ENCODE results near the gene LRP1B. TPM values are rescaled to one million over a fixed set of nuclear protein-coding genes. Genes with fewer than 3 reads are reported as not detected.

LRP1B gene
- total and polyA plus RNA-seq, 2 of the 8 experiments (the other 6 are each of a cell fraction or from before 2014, with no cell fraction given), result 0.03 TPM; not detected in 1

DNA sequence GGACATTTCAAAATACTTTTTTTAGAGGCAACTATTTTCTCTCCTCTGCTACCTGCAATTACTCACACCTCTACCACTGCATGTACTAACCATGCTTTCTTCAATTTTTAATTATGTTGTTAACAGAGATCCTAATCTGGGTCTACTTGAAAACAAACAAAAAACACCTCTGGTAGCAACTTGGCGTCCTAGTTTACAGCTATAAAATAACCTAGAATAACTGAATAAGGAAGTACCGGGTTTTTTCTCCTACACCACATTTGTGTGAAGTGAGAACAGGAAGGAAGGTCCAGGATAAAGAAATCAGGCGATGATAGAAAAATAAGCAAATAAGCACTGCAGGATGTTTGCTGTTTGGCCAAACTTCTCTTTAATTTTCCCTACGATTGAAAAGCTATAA lies 633.5 kb downstream of the LRP1B start:
- no peak overlapping the region for H3K4me2 ChIP-seq (ENCODE audit: insufficient read depth in 1 of 2, low read depth in 2 of 2, low read length in 2 of 2)
- no peak overlapping the region for H2BK15ac ChIP-seq (ENCODE audit: low read length)
- no peak overlapping the region for H3K23ac ChIP-seq (ENCODE audit: insufficient read length)
- H3K18ac ChIP-seq (ENCODE audit: extremely low read depth, low read length), result no peak overlapping the region
- no peak overlapping the region for H3K4me3 ChIP-seq (ENCODE audit: extremely low read depth in 1 of 4, insufficient read depth in 2 of 4, low read depth in 3 of 4, low read length in 4 of 4)
- no peak overlapping the region for H2BK5ac ChIP-seq (ENCODE audit: low read depth, low read length)
- no peaks in the 10 kb centered on the region for H3K36me3 ChIP-seq (ENCODE audit: control insufficient read depth in 2 of 4, insufficient read depth in 4 of 4, low read length in 3 of 4)
- no peak overlapping the region for H3K9ac ChIP-seq (replicated peaks in 1 of 4; ENCODE audit: extremely low read depth in 1 of 4, low read depth in 3 of 4, low read length in 3 of 4)
- FAIRE-seq, result no peak
- POLR2A ChIA-PET (ENCODE audit: partially characterized antibody), result no interaction called here
- no peak for DNase-seq (ENCODE audit: low read depth in 1 of 2, low spot score in 2 of 2)
- no peaks in the 10 kb centered on the region for H3K79me2 ChIP-seq (ENCODE audit: control insufficient read depth in 1 of 2, insufficient read depth in 2 of 2, low read length in 2 of 2)
- H3K9me3 ChIP-seq (ENCODE audit: insufficient read depth in 2 of 2, low read depth in 1 of 2, low read length in 1 of 2), result no peaks in the 10 kb centered on the region
- no peak overlapping the region for H3K56ac ChIP-seq (replicated peaks; ENCODE audit: insufficient read length, low read depth, low read length)
- H3K23me2 ChIP-seq (ENCODE audit: low read depth, low read length), result no peaks in the 10 kb centered on the region
- H4K8ac ChIP-seq (ENCODE audit: extremely low read depth, insufficient read depth, low read length), result no peak overlapping the region
- no peak overlapping the region for H2AFZ ChIP-seq (ENCODE audit: low read length)
- H4K91ac ChIP-seq (replicated peaks; ENCODE audit: insufficient read length, low read length), result no peak overlapping the region
- 90% methylated on average over 4 of the region's 4 CpGs; no CpG with 5 or more reads in 1 of the 2 experiments for WGBS, 2 experiments (ENCODE audit: extremely low coverage in 1 of 2, insufficient coverage in 1 of 2, insufficient read length in 1 of 2, insufficient replicate concordance in 2 of 2, low coverage in 1 of 2, low lambda C conversion rate in 2 of 2, missing lambda C conversion rate in 1 of 2)
- H3K4me1 ChIP-seq (replicated peaks in 1 of 4; ENCODE audit: control insufficient read depth in 3 of 4, insufficient read depth in 4 of 4, low read length in 3 of 4), result no peaks in the 10 kb centered on the region
- H4K20me1 ChIP-seq (replicated peaks in 1 of 2; ENCODE audit: control insufficient read depth in 1 of 2, insufficient read depth in 2 of 2, low read length in 2 of 2), result no peaks in the 10 kb centered on the region
- H3K14ac ChIP-seq (ENCODE audit: insufficient read length), result no peak overlapping the region
- H2BK12ac ChIP-seq (ENCODE audit: low read depth, low read length), result no peak overlapping the region
- CTCF ChIA-PET (ENCODE audit: partially characterized antibody), result no interaction called here
- H4K5ac ChIP-seq (ENCODE audit: insufficient read length, low read depth, low read length), result no peak overlapping the region
- H2BK120ac ChIP-seq (replicated peaks; ENCODE audit: low read depth, low read length), result no peak overlapping the region
- H2BK20ac ChIP-seq (ENCODE audit: low read length), result no peak overlapping the region
- H3K4ac ChIP-seq (replicated peaks; ENCODE audit: insufficient read length, low read depth, low read length), result no peak overlapping the region
- no peak overlapping the region for H3K27ac ChIP-seq (ENCODE audit: low read depth, low read length)
- no peaks in the 10 kb centered on the region for H3K79me1 ChIP-seq (ENCODE audit: low read depth, low read length)
- no peaks in the 10 kb centered on the region for H3K27me3 ChIP-seq (replicated peaks in 1 of 4; ENCODE audit: control insufficient read depth in 3 of 4, extremely low read depth in 1 of 4, insufficient read depth in 3 of 4, low read length in 3 of 4)
- no peak overlapping the region for H2AK5ac ChIP-seq (ENCODE audit: low read depth, low read length)
- TF ChIP-seq KDM5A (IDR thresholded peaks at IDR 0.05; ENCODE audit: low read length) (no peak), PHF8 (conservative IDR thresholded peaks at IDR 0.05; ENCODE audit: low read depth, low read length) (no peak), NANOG (IDR thresholded peaks at IDR 0.05; ENCODE audit: insufficient read depth, low read depth, low read length, poor library complexity, severe bottlenecking) (no peak), BACH1 (IDR thresholded peaks at IDR 0.05; ENCODE audit: low read length) (no peak), YY1 (IDR thresholded peaks at IDR 0.05; ENCODE audit: low read depth, low read length) (no peak), RXRA (IDR thresholded peaks at IDR 0.05; ENCODE audit: insufficient read depth, low read depth, low read length) (no peak), RBBP5 (IDR thresholded peaks at IDR 0.05; ENCODE audit: borderline replicate concordance, low read depth, low read length) (no peak), SAP30 (IDR thresholded peaks at IDR 0.05; ENCODE audit: insufficient read depth, insufficient replicate concordance, low read length) (no peak), GTF2F1 (IDR thresholded peaks at IDR 0.05; ENCODE audit: borderline replicate concordance, low read depth, low read length) (no peak), TBP (IDR thresholded peaks at IDR 0.05; ENCODE audit: low read depth, low read length) (no peak)
- TF ChIP-seq, protein P1, sequence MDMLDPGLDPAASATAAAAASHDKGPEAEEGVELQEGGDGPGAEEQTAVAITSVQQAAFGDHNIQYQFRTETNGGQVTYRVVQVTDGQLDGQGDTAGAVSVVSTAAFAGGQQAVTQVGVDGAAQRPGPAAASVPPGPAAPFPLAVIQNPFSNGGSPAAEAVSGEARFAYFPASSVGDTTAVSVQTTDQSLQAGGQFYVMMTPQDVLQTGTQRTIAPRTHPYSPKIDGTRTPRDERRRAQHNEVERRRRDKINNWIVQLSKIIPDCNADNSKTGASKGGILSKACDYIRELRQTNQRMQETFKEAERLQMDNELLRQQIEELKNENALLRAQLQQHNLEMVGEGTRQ (IDR thresholded peaks at IDR 0.05; ENCODE audit: low read length), result no peak
- TF ChIP-seq, protein P2, sequence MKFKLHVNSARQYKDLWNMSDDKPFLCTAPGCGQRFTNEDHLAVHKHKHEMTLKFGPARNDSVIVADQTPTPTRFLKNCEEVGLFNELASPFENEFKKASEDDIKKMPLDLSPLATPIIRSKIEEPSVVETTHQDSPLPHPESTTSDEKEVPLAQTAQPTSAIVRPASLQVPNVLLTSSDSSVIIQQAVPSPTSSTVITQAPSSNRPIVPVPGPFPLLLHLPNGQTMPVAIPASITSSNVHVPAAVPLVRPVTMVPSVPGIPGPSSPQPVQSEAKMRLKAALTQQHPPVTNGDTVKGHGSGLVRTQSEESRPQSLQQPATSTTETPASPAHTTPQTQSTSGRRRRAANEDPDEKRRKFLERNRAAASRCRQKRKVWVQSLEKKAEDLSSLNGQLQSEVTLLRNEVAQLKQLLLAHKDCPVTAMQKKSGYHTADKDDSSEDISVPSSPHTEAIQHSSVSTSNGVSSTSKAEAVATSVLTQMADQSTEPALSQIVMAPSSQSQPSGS (IDR thresholded peaks at IDR 0.05; ENCODE audit: low read length), result no peak

Data from H1 (cell line).